T-helper 2 cell (primary cell): Measurements from ENCODE around the gene PROZ.
"Not testable (repeated sequence)": the region's sequence is repeated elsewhere in the genome, so short reads cannot be mapped to it uniquely, and the experiment has no call there.

Experiments
- DNase-seq, 5 experiments: peaks; one replicate each; pipeline versions ENCODE4 v3.0.0 to v3.0.0-alpha.2; 2012 to 2022

PROZ gene

DNA sequence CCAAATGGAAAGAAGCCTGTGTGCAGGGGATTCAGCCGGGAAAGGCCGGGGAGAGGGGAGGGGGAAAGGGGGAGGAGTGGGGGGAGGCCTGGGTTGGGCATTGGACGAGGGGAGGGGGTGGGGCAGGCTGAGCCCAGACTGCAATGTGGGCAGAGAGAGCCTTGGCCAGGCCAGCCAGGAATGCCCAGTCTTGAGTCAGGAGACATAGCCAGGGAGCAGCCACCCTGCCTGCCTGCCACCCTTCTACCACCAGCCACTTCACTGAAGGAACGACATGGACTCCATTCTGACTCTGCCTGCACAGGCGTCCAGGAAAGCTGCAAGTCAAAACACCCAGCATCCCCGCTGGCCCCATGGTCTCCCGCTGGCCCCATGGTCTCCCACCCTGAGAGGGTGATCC lies 498 bp downstream of the PROZ start:
- no peak for DNase-seq

DNA sequence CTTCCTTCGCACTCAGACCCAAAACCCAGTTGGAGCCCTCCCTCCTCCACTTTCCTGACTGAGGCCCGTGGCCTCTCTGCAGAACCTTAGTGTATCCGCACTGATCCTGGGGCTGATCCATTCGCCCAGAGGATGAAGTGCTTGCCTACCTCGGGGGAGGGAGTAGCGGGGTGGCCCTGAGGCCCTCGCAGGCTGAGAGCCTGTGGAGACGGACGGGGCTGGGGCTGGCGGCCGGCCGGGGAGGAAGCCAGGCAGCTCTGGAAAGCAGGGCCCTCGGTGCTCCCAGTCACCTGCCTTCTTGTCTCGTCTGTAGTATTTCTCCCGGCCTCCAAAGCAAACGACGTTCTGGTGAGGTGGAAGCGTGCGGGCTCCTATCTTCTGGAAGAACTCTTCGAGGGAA lies 1.3 kb downstream of the PROZ start:
- no peak for DNase-seq

DNA sequence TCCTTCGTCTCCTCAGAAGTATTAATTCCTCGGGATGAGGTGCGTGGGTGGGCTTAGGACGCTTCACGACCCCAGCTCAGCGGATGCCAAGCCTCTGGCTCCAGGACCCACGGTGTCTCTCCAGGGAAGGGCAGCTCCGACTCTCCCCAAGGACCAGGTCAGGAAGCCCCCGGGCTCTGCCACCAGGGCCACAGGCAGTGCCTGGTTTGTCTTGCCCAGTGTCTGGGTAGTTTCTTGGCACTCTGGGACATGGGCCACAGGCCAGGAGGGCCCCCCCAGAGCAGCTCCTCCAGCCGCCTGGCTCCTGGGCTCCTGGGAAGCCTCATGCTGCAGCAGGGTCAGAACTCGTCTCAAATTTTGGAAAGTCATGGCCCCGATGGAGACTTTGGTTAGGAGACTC lies 2.5 kb downstream of the PROZ start:
- no peak for DNase-seq

DNA sequence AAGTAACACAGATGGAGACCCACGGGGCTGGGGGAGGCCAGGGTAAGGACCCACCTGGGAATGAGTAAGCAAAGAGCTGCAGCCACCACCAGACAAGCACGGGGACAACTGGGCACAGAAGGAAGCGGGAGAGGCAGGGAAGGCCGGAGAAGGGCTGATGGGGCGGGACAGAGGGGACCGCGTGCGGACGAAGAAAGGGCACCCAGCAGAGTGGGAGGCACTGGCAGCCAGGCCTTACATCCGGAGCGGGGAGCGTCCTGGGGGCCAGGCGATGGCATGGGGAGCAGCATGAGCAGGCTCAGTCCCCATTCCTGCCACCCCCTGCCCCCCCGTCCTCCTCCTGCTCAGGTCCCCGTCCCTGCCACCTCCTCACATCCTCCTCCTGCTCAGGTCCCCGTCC lies 3.0 kb downstream of the PROZ start:
- no peak for DNase-seq

DNA sequence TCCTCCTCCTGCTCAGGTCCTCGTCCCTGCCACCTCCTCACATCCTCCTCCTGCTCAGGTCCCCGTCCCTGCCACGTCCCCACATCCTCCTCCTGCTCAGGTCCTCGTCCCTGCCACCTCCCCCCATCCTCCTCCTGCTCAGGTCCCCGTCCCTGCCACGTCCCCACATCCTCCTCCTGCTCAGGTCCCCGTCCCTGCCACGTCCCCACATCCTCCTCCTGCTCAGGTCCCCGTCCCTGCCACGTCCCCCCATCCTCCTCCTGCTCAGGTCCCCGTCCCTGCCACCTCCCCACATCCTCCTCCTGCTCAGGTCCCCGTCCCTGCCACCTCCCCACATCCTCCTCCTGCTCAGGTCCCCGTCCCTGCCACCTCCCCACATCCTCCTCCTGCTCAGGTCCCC lies 3.5 kb downstream of the PROZ start:
- not testable (repeated sequence) for DNase-seq

DNA sequence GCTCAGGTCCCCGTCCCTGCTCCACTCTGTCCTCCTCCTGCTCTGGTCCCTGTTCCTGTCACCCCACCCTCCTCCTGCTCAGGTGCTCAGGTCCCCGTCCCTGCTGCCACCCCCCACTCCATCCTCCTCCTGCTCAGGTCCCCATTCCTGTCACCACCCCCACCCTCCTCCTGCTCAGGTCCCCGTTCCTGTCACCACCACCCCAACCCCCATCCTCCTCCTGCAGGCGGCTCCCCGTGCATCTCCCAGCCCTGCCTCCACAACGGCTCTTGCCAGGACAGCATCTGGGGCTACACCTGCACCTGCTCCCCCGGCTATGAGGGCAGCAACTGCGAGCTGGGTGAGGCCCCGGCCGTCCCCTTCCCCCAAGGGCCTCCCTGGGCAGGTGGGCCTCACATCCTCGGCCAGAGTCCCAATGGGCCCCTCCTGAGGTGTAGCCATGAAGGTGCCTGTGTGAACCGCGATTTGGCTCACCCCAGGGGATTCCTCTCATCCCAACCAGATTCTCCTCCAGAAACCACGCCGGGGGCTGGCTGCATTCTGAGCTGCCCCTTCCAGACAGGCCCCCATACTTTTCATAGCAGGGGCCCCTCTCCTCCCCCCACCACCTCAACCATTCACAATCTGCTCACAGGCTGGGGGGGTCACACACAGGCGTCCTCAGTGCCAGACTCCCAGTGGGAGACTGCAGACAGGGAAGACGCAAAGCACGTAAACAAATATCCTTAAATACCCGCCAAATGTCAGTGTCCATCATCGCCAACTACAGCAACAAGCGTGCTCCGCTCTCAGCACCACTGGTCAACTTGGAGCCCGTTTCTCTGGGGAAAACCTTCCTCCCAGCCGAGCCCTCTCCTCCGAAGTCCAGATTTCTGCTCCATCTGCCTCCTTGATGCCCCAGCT lies 4.6 kb downstream of the PROZ start:
- DNase-seq = peak in 1 of 5 experiments; percentile 36

DNA sequence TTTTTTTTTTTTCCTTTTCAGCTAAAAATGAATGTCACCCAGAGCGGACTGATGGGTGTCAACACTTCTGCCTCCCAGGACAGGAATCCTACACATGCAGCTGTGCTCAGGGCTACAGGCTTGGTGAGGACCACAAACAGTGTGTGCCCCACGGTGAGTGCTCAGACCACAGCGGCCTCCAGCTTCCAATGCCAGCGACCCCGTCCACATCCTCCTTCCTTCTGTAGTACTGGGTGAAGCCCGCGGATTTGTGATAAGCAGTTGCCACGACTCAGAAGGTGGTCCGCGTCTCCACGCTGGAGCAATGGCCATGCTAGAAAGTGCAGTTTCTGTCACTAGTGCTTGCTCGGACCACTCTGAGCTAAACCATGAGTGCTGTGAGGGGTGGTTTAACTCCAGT lies 6.0 kb downstream of the PROZ start:
- DNase-seq = no peak

DNA sequence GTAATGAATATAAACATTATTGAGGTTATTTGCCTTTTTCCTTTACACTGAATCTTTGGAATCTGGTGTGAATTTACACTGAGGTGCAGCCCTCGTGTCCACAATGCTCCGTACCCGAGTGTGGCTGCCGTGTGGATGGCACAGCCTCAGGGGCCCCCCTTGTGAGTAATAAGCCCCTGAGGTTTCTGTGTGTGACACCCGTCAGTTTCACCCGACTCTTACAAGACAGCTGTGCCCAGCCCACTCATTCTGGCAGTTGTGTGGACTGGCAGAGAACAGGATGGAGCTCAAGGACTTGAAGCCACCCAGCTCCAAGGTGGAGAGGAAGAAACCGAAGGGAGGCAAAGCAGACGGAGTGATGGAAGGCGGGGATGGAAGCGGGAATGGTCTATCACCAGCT lies 7.8 kb downstream of the PROZ start:
- no peak for DNase-seq

DNA sequence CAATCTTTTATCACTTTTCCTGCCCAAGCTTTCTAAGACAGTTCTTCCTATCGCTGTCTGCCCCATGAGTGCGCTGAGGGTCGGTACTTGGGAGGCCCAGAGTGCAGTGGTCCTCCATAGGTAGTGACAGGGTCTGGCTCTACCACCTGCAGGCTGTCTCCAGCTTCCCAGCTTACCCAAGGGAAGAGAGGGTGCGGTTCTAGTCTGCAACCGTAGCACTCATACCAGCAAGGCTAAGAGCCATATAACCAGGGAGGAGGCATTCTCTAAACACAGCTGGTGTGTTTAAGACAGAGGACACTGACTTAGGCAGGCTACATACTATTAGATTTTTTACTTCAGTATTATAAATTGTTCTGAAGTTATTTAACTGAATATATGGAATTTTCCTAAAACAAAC lies 8.2 kb downstream of the PROZ start:
- DNase-seq = no peak

DNA sequence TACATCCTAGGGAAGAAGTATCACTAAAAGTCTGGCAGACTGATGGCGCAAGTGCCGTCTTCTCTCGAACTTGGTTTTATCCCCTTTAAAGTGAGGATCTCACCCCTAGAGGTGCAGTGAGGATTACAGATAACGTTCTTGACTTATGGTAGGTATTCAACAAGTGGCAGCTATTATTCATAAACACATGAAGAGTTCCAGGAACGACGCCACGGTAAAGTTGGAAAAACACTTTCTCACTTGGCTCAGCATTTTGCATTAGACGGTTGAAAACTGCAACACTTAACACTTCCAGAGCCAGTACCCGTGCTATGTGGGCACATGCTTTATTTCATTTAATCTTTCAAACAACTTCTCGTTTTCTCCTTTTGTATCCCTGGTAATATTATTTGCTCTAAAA lies 8.7 kb downstream of the PROZ start:
- no peak for DNase-seq

DNA sequence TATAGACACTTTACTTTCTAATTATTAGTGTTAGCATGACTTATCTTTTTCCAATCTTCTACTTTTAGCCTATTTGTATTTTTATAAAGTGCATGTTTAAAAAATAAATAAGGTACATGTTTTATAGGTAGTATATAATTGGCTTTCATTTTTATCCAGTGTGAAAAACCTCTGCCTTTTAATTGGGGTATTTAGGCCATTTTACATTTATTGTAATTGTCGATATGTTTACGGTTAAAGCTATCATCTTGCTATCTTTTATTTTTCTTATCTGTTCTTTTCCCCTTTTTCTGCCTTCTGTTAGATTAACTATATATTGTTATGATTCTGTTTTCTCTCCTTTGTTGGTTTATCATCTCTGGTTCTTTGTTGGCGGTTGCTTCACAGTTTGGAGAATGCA lies 9.1 kb downstream of the PROZ start:
- DNase-seq = no peak

DNA sequence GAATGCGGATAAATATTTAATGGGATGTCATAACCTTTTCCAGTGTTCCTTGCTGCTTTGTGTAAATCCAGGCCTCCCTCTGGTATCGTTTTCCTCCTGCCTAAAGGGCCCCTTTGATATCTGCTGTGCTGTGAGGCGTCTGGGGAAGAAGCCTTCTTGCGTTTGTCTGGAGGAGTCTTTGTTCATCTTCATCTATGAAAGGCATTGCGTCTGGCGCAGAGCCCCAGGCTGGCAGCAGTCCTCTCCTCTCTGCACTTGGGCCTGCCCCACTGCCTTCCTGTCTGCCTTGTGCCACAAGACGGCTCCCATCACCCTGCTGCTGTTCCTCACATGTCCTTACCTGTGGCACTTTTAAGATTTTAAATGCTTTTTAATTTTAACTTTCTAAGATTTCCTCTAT lies 9.8 kb downstream of the PROZ start:
- no peak for DNase-seq

DNA sequence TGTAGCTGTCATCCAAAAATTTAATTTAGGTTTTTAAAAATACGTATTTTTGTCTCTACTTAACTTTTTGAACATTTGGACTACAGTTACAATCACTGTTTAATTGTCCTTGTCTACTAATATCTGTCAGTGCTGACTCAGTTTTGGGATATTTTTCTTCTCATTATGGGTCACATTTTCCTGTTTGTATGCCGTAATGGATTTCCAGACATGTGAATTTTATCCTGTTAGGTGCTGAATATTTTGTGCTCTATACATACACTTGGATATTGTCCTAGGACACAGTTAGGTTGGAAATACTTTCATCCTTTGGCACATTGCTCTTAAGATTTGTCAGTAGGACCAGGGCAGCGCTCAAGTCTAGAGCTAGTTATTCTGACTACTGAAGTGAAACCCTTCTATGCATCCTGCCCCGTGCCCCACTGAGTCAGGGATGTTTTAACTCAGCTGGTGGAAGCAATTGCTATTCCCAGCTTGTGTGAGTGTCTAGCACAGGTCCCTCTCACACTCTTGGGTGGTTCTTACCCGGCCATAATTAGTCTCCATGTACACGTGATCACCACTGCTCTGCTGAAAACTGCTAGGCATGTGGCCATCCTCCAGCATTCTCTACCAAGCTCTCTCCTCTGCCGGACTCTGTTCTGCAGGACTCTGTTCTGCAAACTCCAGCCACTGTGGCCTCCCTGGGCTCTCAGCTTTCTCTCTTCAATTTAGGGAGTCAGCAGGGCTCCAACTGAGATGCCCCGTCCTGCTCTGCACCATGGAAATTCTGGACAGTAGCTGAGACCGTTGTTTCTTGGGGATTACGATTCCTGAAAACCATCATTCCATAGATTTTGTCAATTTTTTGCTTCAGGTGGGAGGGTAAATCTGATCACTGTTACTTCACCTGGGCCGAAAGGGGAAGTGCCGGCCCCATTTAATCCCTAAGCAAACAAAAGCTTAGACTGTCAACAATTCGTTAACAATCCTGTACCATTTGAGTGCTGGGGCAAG lies 11.1 kb downstream of the PROZ start:
- no peak for DNase-seq

DNA sequence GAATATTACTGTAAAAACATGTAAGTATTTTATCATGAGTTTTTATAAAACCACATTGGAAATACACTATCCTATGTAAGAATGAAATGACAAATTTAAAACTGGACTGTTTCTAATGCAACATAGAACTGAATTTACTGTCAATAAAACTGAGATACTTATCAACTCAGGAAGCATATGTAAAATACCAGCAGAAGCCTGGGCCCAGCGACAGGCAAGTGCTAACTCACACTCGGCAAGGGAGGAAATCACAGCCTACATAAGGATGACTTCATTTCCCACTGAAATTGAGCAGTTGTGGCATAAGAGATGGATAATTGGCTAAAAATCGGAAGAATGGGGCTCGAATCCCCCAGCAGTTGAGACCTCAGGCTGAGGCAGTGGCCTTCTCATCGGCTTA lies 12.1 kb downstream of the PROZ start:
- no peak for DNase-seq

DNA sequence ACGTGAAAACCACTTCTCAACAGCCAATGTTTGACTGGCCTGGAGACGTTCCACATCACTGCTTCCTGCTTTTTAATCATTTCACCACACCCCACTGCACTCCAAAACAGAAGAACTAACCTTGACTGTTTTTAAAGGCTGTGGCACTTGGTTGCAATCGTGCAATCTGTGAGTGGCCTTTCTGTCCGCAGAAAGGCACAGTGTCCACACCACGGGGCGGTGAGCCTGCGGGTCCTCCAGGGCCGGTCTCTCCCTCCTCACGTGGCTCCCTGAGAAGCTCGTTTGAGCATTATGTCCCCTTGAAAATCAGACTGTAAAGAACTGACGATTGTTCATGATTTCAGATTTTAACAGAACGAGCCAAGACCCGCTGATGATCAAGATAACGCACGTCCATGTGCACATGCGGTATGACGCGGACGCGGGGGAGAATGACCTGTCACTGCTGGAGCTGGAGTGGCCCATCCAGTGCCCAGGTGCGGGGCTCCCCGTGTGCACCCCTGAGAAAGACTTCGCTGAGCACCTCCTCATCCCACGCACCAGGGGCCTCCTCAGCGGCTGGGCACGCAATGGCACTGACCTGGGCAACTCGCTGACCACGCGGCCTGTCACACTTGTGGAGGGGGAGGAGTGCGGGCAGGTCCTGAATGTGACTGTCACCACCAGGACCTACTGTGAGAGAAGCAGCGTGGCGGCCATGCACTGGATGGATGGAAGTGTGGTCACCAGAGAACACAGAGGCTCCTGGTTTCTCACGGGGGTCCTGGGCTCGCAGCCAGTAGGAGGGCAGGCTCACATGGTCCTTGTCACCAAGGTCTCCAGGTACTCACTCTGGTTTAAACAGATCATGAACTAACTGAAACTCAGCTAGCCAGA lies 13.0 kb downstream of the PROZ start:
- no peak for DNase-seq

DNA sequence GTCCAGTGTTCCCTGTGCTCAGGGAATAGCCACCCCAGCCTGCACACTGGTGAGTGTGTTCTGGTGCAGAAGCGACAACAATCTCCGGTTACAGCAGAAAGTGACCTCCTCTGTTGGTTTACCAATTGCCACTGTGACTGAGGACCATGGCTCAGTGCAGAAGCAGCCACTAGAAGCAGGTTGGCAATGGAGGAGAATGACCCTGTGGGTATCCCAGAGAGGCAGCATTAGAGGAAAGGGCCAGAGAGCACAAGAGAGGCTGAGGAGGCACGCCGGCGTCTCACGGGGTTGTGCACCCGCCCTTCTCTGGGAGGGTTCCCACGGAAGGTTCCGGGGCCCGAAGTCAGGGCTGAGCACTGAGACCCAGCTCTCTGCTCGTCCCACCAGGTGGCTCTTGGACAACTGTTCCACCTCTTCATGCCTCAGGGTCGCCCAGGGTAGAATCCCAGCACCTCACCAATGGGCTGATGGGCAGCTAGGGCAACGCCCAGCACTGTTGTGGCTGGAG lies 14.0 kb downstream of the PROZ start:
- DNase-seq = no peak

DNA sequence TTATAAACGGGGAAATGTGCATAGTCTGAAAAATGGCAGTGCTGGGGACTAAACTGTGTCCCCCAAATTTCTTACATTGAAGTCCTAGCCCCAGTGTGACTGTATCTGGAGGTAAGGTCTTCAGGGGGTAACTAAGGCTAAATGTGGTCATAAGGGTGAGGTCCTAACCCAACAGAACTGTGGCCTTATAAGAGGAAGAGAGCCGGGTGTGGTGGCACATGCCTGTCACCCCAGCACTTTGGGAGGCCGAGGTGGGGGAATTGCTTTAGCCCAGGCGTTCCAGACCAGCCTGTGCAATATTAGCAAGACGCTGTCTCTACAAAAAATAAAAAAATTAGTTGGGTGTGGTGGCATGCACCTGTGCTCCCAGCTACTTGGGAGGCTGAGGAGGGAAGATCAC lies 17.8 kb downstream of the PROZ start:
- peak in 3 of 5 experiments; percentile 47 to 83 (median 80) for DNase-seq

DNA sequence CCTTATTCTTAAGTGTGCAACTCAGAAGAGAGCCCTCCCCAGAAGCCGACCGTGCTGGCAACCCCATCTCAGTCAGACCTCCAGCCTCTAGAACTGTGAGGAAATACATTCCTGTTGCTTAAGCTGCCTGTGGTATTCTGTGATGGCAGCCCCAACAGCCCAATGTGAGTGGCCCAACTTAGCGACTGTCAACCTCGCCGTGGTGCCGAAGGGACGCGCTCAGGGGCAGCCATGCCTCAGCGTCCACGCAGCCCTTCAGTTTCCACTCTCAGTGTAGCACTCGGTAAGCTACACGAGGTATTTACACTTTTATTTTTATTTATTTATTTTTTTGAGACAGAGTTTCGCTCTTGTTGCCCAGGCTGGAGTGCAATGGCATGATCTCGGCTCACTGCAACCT lies 18.4 kb downstream of the PROZ start:
- no peak for DNase-seq

DNA sequence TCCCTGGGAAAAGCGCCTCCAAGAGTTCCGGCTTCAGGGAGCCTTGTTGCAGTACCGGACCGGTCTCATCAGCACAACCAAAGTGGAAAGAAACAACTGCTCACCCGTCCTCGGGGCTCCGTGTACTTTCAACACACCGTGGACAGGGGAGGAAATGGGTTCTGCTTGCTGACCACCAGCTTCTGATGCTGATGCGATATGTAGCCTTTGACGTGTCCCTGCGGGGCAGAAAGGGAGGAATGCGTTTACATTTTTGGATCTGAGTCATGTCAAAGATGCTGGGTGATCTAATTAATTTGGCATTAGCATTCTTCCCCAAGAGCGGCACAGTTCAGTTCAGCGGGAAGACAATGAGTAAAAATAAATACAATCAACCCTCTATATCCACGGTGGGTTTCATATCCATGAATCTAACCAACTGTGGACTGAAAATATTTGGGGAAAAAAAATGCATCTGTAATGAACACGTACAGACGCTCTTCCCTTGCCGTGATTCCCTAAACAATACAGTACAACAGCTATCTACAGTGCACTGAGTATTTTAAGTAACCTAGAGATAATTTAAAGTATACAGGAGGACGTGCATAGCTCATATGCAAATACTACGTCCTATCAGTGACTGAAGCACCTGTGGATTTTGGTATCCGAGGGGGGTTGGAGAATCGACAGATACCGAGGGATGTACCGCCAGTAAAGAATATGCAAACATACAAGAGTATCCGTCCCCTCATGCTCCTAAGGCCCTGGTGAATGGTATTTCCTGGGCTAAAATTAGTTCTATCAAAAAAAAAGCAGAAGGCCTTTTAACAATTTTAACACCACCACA lies 19.8 kb downstream of the PROZ start:
- no peak for DNase-seq

DNA sequence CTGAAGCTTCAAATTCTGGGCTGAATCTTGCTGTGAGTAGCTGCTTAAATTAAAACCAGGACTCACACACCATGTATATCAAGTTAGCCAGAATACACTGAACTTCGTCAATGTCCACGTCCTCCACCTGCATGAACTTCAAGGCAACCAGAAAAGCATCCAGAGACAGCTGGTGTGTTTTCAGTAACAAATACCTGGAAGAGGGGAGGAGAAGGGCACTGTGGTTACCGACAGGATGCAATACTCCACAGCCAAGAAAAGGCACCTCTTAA lies 20.4 kb downstream of the PROZ start:
- no peak for DNase-seq

DNA sequence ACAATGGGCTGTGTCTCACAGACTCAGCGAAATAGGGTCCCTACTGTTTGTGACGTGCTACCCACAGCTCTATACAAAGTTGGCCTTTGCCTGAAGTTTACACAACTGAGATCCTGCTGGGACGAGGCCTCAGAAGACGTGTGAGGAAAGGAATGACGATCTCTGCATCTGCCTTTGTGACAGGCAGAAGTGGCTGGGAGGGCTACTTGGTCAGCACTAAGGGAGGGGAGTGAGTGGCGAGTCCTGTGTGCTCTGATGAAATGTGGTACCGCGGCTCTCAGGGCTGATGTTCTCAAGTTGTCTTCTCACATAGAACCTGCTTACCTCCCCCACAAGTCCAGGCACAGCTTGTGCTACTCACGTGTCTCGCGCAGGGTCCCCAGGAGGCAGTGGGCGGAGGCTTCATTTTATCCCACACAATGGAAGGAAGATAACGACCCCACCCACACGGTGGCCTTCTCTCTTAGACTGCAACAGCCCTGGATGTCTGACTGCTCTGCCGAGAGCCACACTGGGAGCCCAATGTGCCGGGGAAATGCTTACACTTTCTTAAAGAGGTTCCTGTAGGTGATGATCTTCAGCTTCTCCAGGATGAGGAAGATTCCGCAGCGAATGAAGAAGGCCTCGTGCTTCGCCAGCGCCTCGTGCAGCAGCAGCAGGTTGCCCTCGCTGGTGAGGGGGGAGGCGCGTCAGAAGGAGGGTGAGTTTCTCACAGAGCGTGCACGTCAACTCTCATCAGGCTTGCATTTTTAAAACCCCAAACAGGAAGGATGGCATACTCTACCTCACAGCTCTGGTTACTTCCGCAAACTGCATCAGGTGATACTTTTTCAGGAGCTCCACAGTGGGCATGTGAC lies 21.2 kb downstream of the PROZ start:
- peak in 1 of 5 experiments; percentile 54 for DNase-seq
